Ecto neural progenitor cell (in vitro differentiated cells): ENCODE measurements around the gene RXFP2.

ENCODE experiments used
- DNase-seq: peaks from one replicate; pipeline ENCODE4 v3.0.0-alpha.2; 2018; ENCODE audit warnings: low spot score

Gene RXFP2

DNA sequence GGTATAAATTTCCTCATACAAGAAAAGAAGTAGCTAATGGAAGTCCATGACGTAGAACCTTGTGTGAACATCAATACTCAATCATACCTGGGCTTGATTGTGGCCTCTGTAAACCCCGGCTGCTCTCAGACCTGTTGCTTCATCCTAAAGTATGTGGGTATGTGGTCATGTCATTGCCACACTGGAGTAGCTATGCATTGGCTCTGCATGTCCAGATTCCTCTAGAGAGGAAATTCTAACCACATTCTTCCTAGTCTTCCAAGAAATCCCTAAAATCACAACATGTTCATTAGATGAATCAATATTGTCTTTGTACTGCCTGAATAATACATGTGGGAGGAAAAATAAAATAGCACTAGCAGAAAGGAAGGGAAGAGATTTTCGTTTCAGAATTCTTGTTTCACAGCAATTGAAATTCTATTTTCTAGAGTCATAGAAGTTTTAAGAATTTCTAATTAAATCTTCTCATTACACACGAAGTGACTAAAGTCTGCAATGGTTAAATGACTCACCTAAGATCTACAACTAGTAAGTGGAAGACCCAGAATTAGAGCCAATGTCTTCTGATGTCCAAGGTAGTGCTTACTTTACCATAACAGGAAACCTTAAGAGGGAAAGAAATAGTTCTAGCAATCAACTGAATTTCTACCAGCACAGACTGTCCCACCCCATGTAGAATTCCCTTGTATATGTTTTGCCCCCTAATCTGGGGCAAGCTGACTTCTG is 28.0 kb downstream of the RXFP2 start:
- no peak for DNase-seq

DNA sequence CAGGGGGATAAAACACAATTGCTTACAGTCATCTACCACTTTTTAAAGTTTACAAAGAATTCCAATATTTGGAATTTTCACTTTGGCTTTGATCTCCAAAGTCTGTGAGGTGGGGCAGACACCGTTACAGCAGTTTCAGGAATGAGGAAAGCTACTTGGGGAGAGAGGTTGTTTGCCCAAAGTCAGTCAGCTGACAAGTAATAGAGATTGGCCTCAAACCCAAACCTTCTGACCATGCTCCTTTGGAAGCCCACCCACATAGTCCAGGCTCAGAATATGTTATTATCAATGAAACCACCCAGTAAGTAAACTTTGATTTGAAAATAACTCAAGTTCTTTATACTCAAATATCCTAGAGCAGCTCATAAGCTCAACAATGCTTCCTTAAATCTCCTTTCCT is 29.0 kb downstream of the RXFP2 start:
- no peak for DNase-seq

DNA sequence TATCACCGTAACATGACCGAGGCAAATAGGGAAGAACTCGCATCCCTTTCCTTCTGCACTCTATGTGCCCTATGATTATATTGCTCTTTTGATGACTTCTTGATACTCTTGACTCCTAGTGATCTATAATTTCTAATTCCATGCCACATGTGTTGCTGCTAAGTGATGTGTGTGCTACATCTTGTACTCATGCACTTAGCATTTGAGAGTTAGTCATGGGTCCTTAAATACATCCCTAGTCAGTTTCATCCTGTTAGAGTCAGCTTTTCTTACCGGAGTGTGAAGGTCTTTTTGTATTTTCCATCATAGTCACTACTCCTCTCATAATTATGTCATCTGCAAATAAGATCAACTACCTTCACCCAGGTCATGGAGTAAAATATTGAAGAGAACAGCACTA is 30.2 kb downstream of the RXFP2 start:
- no peak for DNase-seq

DNA sequence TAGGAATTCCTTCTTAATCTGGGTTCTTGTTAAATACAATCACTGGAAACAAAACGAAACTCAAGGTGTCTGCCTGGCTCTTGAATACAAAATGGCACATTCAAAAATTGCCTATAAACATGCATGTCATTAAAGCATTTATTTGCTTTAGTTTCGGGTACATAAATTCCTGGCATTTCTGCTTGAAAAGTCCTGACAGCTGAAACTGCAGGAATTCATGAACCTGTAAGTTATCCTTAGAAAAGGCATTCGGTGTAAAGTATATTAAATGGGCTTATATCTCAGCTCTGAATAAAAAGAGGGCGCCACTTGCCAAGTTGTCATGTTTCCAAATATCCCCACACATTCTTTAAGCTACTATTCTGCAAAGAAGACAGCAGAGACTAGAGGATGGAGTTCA is 32.9 kb downstream of the RXFP2 start:
- DNase-seq, result no peak

DNA sequence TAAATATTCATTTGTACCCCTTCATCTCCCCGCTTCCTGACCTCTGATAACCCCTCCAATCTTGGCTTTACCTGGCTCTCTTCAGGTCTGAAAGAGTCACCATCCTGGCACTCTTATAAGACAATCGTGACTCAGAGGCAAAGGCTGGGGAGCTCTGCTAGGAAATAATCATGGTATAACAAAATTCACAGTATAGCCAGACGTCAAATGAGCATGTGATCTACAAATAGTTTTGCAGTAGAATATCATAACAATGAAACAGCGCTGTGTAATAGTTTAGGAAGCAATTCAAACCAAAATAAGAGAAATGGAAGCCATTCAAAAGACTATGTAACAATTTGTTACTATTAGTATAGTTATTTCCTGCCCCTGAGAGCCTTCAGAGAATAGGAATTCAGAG is 34.2 kb downstream of the RXFP2 start:
- no peak for DNase-seq

DNA sequence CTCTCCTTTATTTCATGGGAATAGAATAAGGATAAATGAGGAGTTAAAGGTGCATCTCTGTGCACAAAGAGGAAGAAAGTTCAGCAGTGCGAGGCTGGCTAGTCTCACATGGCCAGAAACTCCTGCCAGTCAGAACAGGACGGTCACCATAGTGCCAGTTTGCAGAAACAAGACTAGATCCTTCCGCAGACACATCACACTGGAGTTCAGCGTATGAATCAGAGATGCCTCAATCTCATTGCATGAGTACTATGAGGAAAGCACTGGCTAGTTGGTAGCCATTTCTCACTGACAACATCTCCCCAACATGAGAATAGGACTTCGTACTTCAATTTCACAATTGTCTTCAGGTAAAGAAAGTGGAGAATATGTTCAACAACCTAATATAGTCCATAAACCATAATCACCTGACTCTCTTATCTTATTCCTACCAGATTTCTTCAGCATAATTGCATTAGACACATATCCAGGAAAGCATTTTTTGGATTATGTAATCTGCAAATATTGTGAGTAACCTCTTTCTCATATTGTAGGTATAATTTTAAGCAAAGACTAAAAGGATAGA is 34.9 kb downstream of the RXFP2 start:
- no peak for DNase-seq

DNA sequence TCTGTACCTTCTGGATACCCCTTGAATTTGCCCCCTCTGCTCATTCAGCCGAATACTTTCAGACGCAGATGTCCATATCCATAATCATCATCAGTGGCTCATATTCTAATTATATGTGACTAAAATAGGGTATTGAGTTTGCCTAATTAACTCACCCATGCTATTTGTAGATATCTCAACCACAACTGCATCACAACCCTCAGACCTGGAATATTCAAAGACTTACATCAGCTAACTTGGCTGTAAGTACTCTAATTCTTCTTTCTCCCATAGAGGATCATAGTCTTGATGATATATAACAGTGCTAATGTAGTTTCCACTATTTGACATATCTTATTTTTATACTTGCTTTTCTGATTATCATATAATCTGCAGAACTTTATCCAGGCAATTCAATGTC is 35.8 kb downstream of the RXFP2 start:
- DNase-seq, result no peak

DNA sequence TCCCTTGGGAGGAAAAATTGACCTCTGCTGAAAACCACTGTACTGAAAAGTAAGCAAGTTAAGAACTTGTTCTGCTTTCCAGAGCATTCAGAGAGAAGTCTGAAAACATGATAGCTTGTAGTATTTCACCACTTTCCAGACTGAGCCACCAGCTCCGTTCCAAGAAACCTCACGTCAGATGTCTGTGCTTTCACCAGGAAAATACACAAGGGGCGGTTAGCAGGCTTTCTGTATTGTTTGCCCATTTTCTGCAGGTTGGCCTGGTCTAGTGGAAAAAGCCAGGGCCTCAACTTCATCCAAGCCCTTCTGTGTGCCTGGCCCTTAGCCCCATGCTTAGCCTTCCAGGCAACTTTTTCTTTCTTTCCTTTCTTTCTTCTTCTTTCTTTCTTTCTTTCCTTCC is 36.4 kb downstream of the RXFP2 start:
- no peak for DNase-seq

DNA sequence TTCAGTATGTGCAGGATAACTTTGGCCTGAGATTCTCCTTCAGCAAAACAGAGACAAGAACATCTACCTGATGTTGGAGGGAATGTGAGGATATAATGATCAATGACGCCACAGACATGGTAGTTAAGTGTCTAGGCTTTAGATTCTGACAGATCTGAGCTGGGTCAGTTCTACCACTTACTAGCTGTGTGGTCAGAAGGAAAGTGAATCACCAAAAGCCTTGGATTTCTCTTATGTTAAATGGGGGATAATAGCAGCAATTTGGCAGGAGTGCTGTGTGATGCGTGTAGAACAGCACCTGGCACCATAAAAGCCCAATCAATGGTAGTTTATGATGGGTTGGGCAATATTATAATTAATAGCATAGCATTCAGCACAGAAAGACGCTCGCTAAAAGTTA is 41.7 kb downstream of the RXFP2 start:
- DNase-seq, result no peak

DNA sequence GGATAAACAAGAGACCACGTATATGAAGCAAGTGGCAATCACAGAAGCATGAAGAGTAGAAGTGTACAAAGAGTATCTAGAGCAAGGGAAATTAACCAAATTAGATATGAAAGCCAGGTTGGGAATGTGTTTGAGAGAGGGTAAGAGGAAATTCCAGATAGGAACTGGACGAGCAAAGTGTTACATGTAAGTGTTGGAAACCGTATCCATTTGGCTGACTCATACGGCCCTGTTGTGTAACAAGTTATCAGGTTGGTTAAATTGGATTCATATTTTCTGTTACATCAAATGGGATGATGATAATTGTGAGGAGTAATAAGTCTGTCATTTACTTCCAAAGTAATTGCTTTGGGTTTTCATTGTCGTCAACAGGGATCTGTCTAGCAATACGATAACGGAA is 46.7 kb downstream of the RXFP2 start:
- no peak for DNase-seq

DNA sequence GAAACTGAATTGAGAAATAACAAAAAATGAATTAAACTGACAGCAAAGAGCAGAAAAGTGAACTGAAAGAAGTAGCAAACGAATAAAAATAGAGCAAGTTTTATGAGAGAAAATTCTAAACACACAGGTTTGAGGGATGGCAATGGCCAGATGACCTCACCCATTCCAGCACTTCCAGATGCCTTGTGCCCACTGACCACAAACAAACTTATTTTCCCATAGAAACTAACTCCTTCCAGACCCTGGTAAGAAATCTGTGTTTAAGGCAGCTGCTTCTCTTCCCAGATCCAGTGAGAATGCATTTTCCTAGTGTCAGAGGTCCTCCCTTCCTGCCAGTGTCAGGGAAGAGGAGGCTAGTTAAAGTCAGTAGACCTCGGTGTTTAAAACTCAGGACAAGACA is 51.7 kb downstream of the RXFP2 start:
- no peak for DNase-seq

DNA sequence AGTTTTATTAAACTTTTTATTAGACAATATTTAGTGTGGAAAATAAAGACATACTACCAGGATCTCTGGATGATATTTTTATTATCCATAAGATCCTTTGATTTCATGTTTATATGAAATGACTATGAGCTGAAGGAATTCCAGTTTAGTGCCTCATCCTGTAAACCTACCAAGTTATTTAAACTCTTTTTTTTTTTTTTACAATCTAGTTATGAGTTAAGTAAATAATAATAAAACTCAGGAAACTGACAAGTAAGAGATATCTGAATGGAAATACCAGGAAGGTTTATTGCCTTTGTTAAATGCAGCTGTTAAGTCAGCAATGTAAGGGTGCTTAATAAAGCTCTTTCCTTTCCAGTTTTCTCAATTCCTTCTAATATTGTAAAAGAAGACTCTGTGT is 53.9 kb downstream of the RXFP2 start:
- DNase-seq, result no peak

DNA sequence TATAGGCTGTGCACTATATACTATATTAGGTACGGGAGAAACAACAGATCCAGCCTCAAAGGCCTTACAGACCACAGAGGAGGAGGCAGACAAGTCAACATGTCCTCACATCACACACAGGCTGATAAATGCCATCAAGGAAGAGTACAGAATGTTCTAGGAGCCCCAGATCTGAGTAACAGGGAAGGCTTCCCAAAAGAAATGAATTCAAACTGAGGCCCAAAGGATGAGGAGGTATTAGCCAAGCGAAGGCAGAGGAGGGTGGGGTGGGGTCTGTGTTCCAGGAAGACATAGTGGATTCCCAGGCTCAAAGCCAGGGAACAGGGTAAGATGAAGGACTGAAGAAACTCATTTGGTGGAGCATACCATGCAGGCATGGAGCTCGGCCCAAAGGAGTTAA is 55.1 kb downstream of the RXFP2 start:
- DNase-seq, result no peak

DNA sequence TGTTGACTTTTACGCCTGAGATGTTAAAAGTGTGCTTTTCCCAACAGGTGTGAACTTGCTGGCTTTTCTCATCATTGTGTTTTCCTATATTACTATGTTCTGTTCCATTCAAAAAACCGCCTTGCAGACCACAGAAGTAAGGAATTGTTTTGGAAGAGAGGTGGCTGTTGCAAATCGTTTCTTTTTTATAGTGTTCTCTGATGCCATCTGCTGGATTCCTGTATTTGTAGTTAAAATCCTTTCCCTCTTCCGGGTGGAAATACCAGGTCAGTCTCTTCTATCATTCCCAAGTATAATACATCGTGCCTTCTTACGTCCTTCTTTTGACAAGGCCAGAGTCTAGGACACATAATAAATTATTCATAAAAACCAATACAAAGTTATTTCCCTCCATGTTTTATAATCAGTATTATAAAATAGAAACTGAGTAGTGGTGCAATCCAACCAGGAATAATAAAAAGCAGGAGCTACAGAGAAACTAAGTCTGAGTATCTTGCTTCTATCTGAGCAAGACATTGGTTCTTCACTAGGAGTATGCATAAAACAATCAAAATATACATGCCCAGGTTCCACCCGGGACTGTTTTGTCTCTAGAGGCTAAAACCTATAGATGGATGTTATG is 57.9 kb downstream of the RXFP2 start:
- no peak for DNase-seq

DNA sequence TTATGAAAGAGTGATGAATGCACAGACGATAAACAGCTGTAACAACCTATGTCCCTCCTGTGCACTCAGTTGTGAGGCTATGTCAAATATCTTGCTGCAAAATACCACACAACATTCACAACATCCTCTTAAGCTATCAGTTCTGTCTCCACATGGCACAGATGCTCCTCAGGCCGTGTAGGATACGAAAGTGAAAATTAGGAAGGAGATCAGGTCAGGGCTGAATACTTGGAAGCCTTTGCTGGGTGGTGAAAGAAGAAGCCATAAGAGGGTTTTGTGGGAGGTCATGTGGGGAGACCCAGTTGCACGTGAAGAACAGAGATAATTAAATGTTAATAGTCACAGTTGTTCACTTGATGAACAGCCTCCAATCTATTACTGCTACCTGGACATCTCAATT is 58.9 kb downstream of the RXFP2 start:
- no peak for DNase-seq

DNA sequence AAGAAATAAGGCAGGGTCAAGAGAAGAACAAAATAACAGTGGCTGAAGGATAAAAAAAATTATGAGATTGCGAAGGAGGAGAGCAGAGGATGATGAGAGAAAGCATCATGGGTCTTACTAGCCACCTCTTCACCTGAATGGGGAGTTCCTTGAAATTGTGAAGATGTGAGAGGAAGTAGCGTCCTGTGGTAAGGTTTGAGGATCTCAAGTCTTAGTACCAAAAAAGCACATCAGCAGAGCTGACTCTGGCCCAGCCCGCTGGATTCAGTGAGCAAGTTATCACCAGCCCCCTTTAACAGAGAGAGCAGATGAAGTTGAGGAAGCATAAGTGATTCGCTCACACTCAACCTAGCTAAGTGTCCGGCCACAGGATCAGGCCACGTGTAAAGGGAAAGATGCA is 61.8 kb downstream of the RXFP2 start:
- no peak for DNase-seq

DNA sequence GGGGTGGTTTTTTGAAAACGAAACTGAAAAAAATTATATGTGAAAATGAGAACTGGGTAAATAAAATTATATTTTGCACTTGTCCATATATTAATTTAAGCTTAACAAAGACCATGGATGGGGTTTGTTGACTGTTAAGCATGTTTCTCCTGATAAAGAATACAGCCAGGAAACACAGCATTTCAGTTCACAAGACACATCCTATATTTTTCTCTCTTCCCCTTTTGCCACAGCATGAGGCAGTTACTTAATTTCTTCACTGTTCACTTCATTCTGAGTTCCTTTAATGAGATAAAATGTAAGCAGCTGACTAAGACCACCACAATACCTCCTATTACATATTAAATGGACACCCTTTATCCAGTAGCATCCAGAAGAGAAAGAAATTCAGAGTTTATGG is 64.0 kb downstream of the RXFP2 start:
- DNase-seq, result no peak

DNA sequence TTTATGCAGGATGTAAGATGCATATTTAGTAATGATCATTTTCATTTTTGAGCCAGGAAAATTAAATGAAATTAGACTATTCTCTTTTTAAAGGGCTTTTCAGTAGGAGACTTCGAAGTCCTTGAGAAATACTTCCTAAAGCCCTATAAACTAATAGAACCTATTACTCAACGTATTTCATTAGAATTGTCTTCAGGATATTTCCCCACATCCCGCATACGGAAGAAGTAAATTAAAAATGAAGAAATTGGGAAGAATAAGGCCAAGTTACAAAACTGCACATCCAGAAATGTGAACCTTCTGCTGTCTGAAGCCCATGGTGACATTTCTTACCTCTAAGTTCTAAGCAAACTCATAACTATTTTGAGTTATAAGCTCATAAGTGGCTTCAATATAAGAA is 66.5 kb downstream of the RXFP2 start:
- DNase-seq, result no peak

DNA sequence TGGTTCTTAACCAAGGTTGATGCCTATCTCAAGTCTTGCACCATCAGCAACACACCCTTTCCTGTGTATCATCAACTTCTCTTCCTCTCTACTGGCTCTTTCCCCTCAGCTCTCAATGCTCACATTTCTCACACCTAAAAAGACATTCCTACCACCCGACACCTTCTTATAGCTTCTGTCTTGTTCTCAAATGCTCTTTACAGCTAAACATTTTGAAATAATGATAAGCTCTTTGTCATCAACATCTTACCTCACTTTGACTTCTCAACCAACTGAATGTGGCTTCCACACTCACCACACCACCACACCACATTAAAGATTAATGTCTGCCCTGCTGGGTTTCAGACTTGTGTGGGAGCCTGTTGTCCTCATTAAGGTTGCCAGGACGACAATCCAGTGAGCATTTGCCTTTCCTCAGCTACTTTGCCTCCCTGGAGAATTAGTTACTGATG is 67.8 kb downstream of the RXFP2 start:
- DNase-seq, result no peak

DNA sequence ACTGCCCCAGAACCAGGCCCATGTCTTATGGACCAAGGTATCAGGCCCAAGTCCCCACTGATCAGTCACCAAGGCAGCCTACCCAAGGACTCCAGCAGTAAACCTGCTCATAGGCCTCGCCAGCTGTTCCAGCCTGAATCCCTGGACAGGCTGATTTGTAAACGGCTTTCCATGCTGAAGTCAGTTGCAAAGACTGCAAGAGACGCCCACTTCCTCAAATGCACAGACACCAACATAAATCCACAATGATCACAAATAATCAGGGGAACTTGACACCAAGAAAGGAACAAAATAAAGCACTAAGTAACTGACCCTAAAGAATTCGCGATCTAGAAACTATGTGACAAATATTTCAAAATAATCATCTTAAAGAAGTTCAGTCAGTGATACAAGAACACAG is 75.2 kb downstream of the RXFP2 start:
- DNase-seq, result no peak

DNA sequence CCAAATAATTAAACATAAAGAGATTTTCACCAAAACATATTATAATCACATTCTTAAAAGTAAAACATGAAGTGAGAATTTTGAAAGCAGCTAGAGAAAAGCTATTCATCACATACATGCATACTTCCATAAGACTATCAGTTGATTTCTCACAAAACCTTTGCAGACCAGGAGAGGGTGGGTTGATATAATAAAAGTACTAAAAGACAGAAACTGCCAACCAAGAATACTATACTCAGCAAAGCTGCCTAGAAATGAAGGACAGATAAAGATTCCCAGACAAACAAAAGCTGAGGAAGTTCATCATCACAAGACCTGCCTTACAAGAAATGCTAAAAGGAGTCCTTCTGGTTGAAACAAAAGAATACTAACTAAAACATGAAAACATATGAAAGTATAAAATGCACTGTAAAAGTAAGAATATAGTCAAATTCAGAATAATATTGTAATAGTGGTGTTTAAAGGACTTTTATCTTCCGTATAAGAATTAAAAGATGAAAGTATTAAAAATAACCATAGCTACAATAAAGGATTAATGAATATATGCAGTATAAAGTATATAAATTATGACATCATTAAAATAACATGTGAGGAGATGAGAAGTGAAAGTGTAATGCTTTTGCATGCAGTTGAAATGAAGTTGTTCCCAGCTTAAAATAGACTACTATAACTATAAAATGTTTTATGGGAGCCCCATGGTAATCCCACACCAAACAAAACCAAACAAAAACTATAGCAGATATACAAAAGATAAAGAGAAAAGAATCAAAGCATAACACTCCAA is 76.2 kb downstream of the RXFP2 start:
- no peak for DNase-seq

DNA sequence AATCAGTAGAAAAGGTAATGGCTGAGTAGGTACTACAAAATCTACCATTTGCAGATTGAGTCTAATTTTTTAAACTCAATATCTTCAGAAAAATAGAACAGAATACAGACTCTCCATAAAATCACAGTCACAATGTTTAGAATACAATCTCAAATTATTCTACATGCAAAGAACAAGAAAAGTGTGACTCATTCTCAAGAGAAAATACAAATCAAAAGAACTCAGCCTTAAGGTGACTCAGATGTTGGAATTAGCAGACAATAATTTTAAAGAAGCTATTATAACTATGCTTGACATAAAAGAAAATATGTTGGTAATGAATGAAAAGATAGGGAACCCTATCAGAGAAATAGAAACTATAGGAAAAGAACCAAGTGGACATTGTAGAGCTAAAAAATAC is 78.9 kb downstream of the RXFP2 start:
- DNase-seq, result no peak
